ENCODE data around the gene NFS1. TPM values are rescaled to one million over a fixed set of nuclear protein-coding genes. Genes with fewer than 3 reads are reported as not detected.

The NFS1 gene
- total RNA-seq, 1 experiment from 2014 or later = 75.8 TPM

- Histone ChIP-seq H3K27ac (ENCODE audit: low read length) (no peak overlapping the region), H3K36me3 (ENCODE audit: low read depth, low read length) (no peaks in the 10 kb centered on the region), H3K4me2 (ENCODE audit: low read length) (no peak overlapping the region), H3K27me3 (ENCODE audit: low read length) (no peaks in the 10 kb centered on the region), H3K9ac (ENCODE audit: low read length) (no peak overlapping the region), H4K20me1 (ENCODE audit: low read length) (0 out of 2 replicates have a peak, but pooled peaks cover 5% of the 10 kb centered on the region), H3K9me2 (replicated peaks; ENCODE audit: low read length) (no peaks in the 10 kb centered on the region), H2AFZ (ENCODE audit: low read length) (no peak overlapping the region), H3K9me3 (ENCODE audit: low read length) (no peaks in the 10 kb centered on the region), H3F3A (ENCODE audit: low read length, unreplicated experiment) (no peaks in the 10 kb centered on the region), H3K79me2 (ENCODE audit: low read length) (peaks cover 94% of the 10 kb centered on the region), H3K4me1 (ENCODE audit: insufficient read depth, low read length) (no peaks in the 10 kb centered on the region), H3K4me3 (ENCODE audit: low read length) (no peak overlapping the region)
- DNase-seq (no peak), ATAC-seq (no peak)
- ChIA-PET CTCF (no interaction called here), POLR2A (ENCODE audit: unreplicated experiment) (no interaction called here)
- intact Hi-C loops (cut with micrococcal nuclease) = no loop called here
- no peak for TF ChIP-seq EZH2 (IDR thresholded peaks at IDR 0.05; ENCODE audit: low read length, unreplicated experiment)
- no peak for TF ChIP-seq EZH2phosphoT487 (IDR thresholded peaks at IDR 0.05; ENCODE audit: borderline replicate concordance, low read length)
- no peak for TF ChIP-seq CTCF (conservative IDR thresholded peaks at IDR 0.05; ENCODE audit: low read depth, low read length)
- no TSS peak for BruUV-seq (replicated peaks)
Measured at GRCh38 chr20:35641743-35642142, 57.4 kb downstream of the NFS1 start.

- Histone ChIP-seq H3K4me1 (ENCODE audit: insufficient read depth, low read length) (no peaks in the 10 kb centered on the region), H4K20me1 (ENCODE audit: low read length) (no peaks in the 10 kb centered on the region)
Measured at GRCh38 chr20:35640724-35641123, 58.4 kb downstream of the NFS1 start.

More at GRCh38 chr20:35640724-35641123, 58.4 kb downstream of the NFS1 start:
- no peak overlapping the region for H2AFZ ChIP-seq (ENCODE audit: low read length)
- no peaks in the 10 kb centered on the region for H3K9me2 ChIP-seq (replicated peaks; ENCODE audit: low read length)
- H3K4me3 ChIP-seq (ENCODE audit: low read length) = no peak overlapping the region
- H3K4me2 ChIP-seq (ENCODE audit: low read length) = no peak overlapping the region
- intact Hi-C loops (cut with micrococcal nuclease) = no loop called here
- H3K9me3 ChIP-seq (ENCODE audit: low read length) = no peaks in the 10 kb centered on the region
- H3K27ac ChIP-seq (ENCODE audit: low read length) = no peak overlapping the region
- H3K27me3 ChIP-seq (ENCODE audit: low read length) = no peaks in the 10 kb centered on the region
- no peak for DNase-seq
- no peaks in the 10 kb centered on the region for H3K36me3 ChIP-seq (ENCODE audit: low read depth, low read length)
- POLR2A ChIA-PET (ENCODE audit: unreplicated experiment) = no interaction called here
- no peaks in the 10 kb centered on the region for H3F3A ChIP-seq (ENCODE audit: low read length, unreplicated experiment)
- no peak overlapping the region for H3K9ac ChIP-seq (ENCODE audit: low read length)
- peaks cover 94% of the 10 kb centered on the region for H3K79me2 ChIP-seq (ENCODE audit: low read length)
- no TSS peak for BruUV-seq (replicated peaks)
- ATAC-seq = no peak
- CTCF ChIA-PET = no interaction called here
- TF ChIP-seq CTCF (conservative IDR thresholded peaks at IDR 0.05; ENCODE audit: low read depth, low read length) = no peak
- TF ChIP-seq EZH2phosphoT487 (IDR thresholded peaks at IDR 0.05; ENCODE audit: borderline replicate concordance, low read length) = no peak
- TF ChIP-seq EZH2 (IDR thresholded peaks at IDR 0.05; ENCODE audit: low read length, unreplicated experiment) = no peak

All from PC-3 (cell line).